ENCODE measurements around the gene MELK. TPM values are rescaled to one million over a fixed set of nuclear protein-coding genes. Genes with fewer than 3 reads are reported as not detected.

MELK gene
- total and polyA plus RNA-seq, 2 experiments from 2014 or later = 11.0 to 12.5 TPM

Other genes with a start within 250 kb of the MELK start
- 23.7 and 25.7 TPM in 2 replicates for gene RNF38, start 172.6 kb upstream of the MELK start, total RNA-seq
- gene RNF38, start 172.6 kb upstream of the MELK start, polyA plus RNA-seq = 8.1 and 8.7 TPM in 2 replicates

All from hepatocyte (in vitro differentiated cells).